Measurements from ENCODE around the gene TAF11L14.

- TF ChIP-seq CTCF (IDR thresholded peaks at IDR 0.05; ENCODE audit: low read depth, low read length) (no peak), POLR2A (IDR thresholded peaks at IDR 0.05; ENCODE audit: extremely low read depth, insufficient read length) (no peak), MYC (IDR thresholded peaks at IDR 0.05; ENCODE audit: low read depth, low read length) (no peak)
Measured at GRCh38 chr5:17666726-17667235, 32.5 kb downstream of the TAF11L14 start.
